HCT116 (cell line): ENCODE results near the gene BABAM2. TPM values are rescaled to one million over a fixed set of nuclear protein-coding genes. Genes with fewer than 3 reads are reported as not detected.

Experiments
- ATAC-seq: fragments of 200-7000 bp; cut with Tn5 transposase; 2 replicates; pipeline ENCODE4 v1.9.1; 2020; ENCODE audit warnings: mild to moderate bottlenecking, moderate library complexity
- BruUV-seq: library from RNA; stranded (reverse); fragments of 400-500 nt; replicated peaks from 2 replicates; lab custom pipeline; 2021; lab: Mats Ljungman, UMichigan
- CTCF ChIA-PET: fragments of 300-600 bp; sonication (Branson Sonifier 250); formaldehyde crosslinking; loops from one replicate; lab custom pipeline; 2021; ENCODE audit warnings: antibody characterized with exemption; lab: Charles Lee
- POLR2A ChIA-PET: fragments of 300-600, 350-600 bp; sonication (Branson Sonifier 250); formaldehyde crosslinking; loops from one replicate; lab custom pipeline; 2021; ENCODE audit warnings: antibody characterized with exemption; lab: Charles Lee
- RAD21 ChIA-PET, 2 experiments: fragments of 300-600 bp; sonication (Branson Sonifier 250); formaldehyde crosslinking; loops; one replicate each; lab custom pipeline; 2023; ENCODE audit warnings: low total read pairs in 2 of 2; ENCODE audit not compliant: uncharacterized antibody in 2 of 2, unreplicated experiment in 2 of 2, low non-redundant PET in 1 of 2; lab: Charles Lee
- DNase-seq: peaks from one replicate; pipeline ENCODE4 v3.0.0-alpha.2; 2010; ENCODE audit warnings: low read depth, low spot score
- H2AFZ ChIP-seq: fragments of 200-600 bp; shearing (Covaris generic), sonication (generic); 2 replicates; pipeline ENCODE4 v1.6.1; 2017; ENCODE audit warnings: low read depth, mixed run types, mixed read lengths, antibody characterized with exemption, low read length; ENCODE audit not compliant: poor library complexity, severe bottlenecking
- H3K27ac ChIP-seq: 2 replicates; pipeline ENCODE4 v1.5.1; 2012; ENCODE audit warnings: low read depth, low read length
- H3K27me3 ChIP-seq: fragments of 200-600 bp; sonication (generic); 2 replicates; pipeline ENCODE4 v1.6.1; 2016; ENCODE audit warnings: mixed run types, low read length, mixed read lengths; ENCODE audit not compliant: insufficient read depth
- H3K36me3 ChIP-seq, 2 experiments: fragments of 200-500 bp in 1 of 2; fragments of 200-600 bp in 1 of 2; sonication (Bioruptor generic) in 1 of 2; sonication (generic) in 1 of 2; 2 replicates each; pipeline versions ENCODE4 v1.5.1 to v1.6.1; 2014 to 2016; ENCODE audit warnings: low read length in 2 of 2, inconsistent platforms in 1 of 2, mixed read lengths in 1 of 2, mixed run types in 1 of 2; ENCODE audit not compliant: insufficient read depth in 2 of 2, control insufficient read depth in 1 of 2
- H3K4me1 ChIP-seq, 2 experiments: fragments of 200-600 bp in 1 of 2; sonication (generic) in 1 of 2; 2 replicates each; pipeline versions ENCODE4 v1.5.1 to v1.6.1; 2012 to 2017; ENCODE audit warnings: low read length in 2 of 2, inconsistent platforms in 1 of 2, mild to moderate bottlenecking in 1 of 2, mixed read lengths in 1 of 2, mixed run types in 1 of 2, moderate library complexity in 1 of 2; ENCODE audit not compliant: insufficient read depth in 2 of 2, control insufficient read depth in 1 of 2
- H3K4me2 ChIP-seq: fragments of 200-600 bp; sonication (generic); 2 replicates; pipeline ENCODE4 v1.6.1; 2017; ENCODE audit warnings: mixed run types, low read length, mixed read lengths
- H3K4me3 ChIP-seq, 2 experiments: fragments of 200-600 bp in 1 of 2; sonication (generic) in 1 of 2; replicated peaks in 1 of 2; 2 replicates each; pipeline ENCODE4 v1.5.1; 2011 to 2016; ENCODE audit warnings: low read length in 2 of 2, control low read depth in 1 of 2, low read depth in 1 of 2, mild to moderate bottlenecking in 1 of 2, mixed read lengths in 1 of 2, mixed run types in 1 of 2
- H3K79me2 ChIP-seq: fragments of 200-600 bp; sonication (generic); 2 replicates; pipeline ENCODE4 v1.6.1; 2017; ENCODE audit warnings: mild to moderate bottlenecking, mixed run types, low read length, moderate library complexity, mixed read lengths; ENCODE audit not compliant: insufficient read depth
- H3K9ac ChIP-seq: fragments of 200-600 bp; sonication (generic); 2 replicates; pipeline ENCODE4 v1.6.1; 2016; ENCODE audit warnings: low read length, mixed read lengths
- H3K9me2 ChIP-seq: fragments of 200-600 bp; sonication (generic), shearing (Covaris generic); 2 replicates; pipeline ENCODE4 v1.6.1; 2017; ENCODE audit warnings: mixed run types, mild to moderate bottlenecking, moderate library complexity; ENCODE audit not compliant: insufficient read depth
- H3K9me3 ChIP-seq, 2 experiments: fragments of 200-500 bp in 1 of 2; fragments of 200-600 bp in 1 of 2; sonication (Bioruptor generic) in 1 of 2; sonication (generic) in 1 of 2; 2 replicates each; pipeline ENCODE4 v1.6.1; 2014 to 2017; ENCODE audit warnings: low read length in 2 of 2, mixed read lengths in 2 of 2, inconsistent platforms in 1 of 2, low read depth in 1 of 2, mild to moderate bottlenecking in 1 of 2, mixed run types in 1 of 2, moderate library complexity in 1 of 2; ENCODE audit not compliant: control insufficient read depth in 1 of 2, insufficient read depth in 1 of 2
- H4K20me1 ChIP-seq: fragments of 200-600 bp; sonication (generic), shearing (Covaris generic); 2 replicates; pipeline ENCODE4 v1.6.1; 2017; ENCODE audit warnings: mixed run types, mild to moderate bottlenecking, moderate library complexity; ENCODE audit not compliant: insufficient read depth
- CBX3 ChIP-seq: IDR thresholded peaks from 2 replicates; pipeline ENCODE4 v1.6.1; 2012; ENCODE audit warnings: low read depth
- EGR1 ChIP-seq: IDR thresholded peaks from 2 replicates; pipeline ENCODE4 v1.6.1; 2012; ENCODE audit warnings: low read depth
- ELF1 ChIP-seq: IDR thresholded peaks from 2 replicates; pipeline ENCODE4 v1.6.1; 2012; ENCODE audit warnings: low read depth, borderline replicate concordance
- EZH2 ChIP-seq: fragments of 200-600 bp; sonication (generic); IDR thresholded peaks from 2 replicates; pipeline ENCODE4 v1.6.1; 2017; ENCODE audit warnings: antibody characterized with exemption, mixed run types
- EZH2phosphoT487 ChIP-seq: fragments of 200-600 bp; IDR thresholded peaks from 2 replicates; pipeline ENCODE4 v1.6.1; 2018; ENCODE audit warnings: antibody characterized with exemption, borderline replicate concordance
- JUND ChIP-seq: IDR thresholded peaks from 2 replicates; pipeline ENCODE4 v1.6.1; 2012
- POLR2A ChIP-seq: IDR thresholded peaks from 2 replicates; pipeline ENCODE4 v1.7.0; 2011; ENCODE audit warnings: borderline replicate concordance; ENCODE audit not compliant: insufficient read depth, insufficient read length; ENCODE audit errors: extremely low read depth
- POLR2AphosphoS5 ChIP-seq: IDR thresholded peaks from 2 replicates; pipeline ENCODE4 v1.6.1; 2011; ENCODE audit warnings: mild to moderate bottlenecking, low read depth, low read length, moderate library complexity
- SIN3A ChIP-seq: IDR thresholded peaks from 2 replicates; pipeline ENCODE4 v1.6.1; 2012; ENCODE audit warnings: low read depth
- SP1 ChIP-seq: IDR thresholded peaks from 2 replicates; pipeline ENCODE4 v1.6.1; 2012; ENCODE audit warnings: low read depth
- TCF7L2 ChIP-seq: IDR thresholded peaks from 2 replicates; pipeline ENCODE4 v1.7.0; 2011; ENCODE audit warnings: borderline replicate concordance, inconsistent platforms; ENCODE audit not compliant: insufficient read depth, insufficient read length; ENCODE audit errors: extremely low read depth
- YY1 ChIP-seq: IDR thresholded peaks from 2 replicates; pipeline ENCODE4 v1.6.1; 2011; ENCODE audit warnings: low read length, low read depth, moderate library complexity, mild to moderate bottlenecking; ENCODE audit not compliant: insufficient replicate concordance; ENCODE audit errors: extremely low read depth
- ZFX ChIP-seq: fragments of 450-650 bp; IDR thresholded peaks from 2 replicates; pipeline ENCODE4 v1.6.1; 2017
- ZNF274 ChIP-seq: fragments of 200-500 bp; sonication (Bioruptor generic); IDR thresholded peaks from 2 replicates; pipeline ENCODE4 v1.6.1; 2014; ENCODE audit warnings: mild to moderate bottlenecking, low read depth, low read length, inconsistent platforms
- intact Hi-C: fragments of 100-400 bp; cut with micrococcal nuclease; formaldehyde crosslinking; loops from 2 replicates; pipeline ENCODE4 v1.10.0; 2022
- total RNA-seq: library from RNA; stranded (reverse); gene quantifications from one replicate; pipeline ENCODE4 v1.2.1, GENCODE V29; 2021; ENCODE audit not compliant: unreplicated experiment
- TF ChIP-seq, protein P1 (sequence below): IDR thresholded peaks from 2 replicates; pipeline ENCODE4 v1.6.1; 2012
- TF ChIP-seq, protein P2 (sequence below): IDR thresholded peaks from 2 replicates; pipeline ENCODE4 v1.6.1; 2012; ENCODE audit warnings: low read depth
- TF ChIP-seq, protein P3 (sequence below): IDR thresholded peaks from 2 replicates; pipeline ENCODE4 v1.6.1; 2012

Gene BABAM2
- total RNA-seq, 1 experiment from 2014 or later: 23.8 TPM

DNA sequence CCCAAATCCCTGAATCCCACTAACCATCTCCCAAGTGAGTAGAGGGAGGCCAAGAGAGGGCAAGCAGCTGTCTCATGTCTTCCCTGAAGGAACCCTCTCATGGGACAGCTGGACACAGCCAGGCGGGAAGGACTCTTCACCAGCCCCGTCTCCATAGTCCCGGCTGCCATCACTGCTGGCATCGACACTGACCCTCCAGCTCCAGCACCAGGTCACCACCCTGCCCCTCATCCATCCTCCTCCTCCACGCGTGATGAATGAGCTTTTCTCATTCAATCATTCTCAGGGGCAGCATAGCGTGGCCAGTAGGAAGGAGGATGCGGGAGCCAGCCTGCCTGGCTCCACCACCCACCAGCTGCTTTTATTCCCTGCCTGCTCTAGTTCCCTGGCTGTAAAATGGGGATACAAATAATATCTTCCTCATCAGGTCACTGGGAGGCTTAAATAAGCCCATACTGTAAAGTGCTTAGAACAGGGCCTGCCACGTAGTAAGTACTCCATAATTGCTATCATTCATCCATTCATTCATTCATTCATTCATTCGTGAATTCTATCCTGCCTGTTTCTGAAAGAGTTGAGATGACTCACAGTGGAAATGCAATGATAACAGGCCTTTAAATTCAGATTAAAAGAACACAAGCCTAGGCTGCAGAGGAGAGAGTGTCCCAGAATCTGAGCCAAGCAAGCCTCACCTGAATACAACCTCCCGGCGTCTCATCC lies 471.6 kb downstream of the BABAM2 start:
- H3K4me1 ChIP-seq: peaks cover 7 to 45% of the 10 kb centered on the region in 2 experiments; a peak in 3 of 4 replicates
- H3K27ac ChIP-seq: no peak overlapping the region

DNA sequence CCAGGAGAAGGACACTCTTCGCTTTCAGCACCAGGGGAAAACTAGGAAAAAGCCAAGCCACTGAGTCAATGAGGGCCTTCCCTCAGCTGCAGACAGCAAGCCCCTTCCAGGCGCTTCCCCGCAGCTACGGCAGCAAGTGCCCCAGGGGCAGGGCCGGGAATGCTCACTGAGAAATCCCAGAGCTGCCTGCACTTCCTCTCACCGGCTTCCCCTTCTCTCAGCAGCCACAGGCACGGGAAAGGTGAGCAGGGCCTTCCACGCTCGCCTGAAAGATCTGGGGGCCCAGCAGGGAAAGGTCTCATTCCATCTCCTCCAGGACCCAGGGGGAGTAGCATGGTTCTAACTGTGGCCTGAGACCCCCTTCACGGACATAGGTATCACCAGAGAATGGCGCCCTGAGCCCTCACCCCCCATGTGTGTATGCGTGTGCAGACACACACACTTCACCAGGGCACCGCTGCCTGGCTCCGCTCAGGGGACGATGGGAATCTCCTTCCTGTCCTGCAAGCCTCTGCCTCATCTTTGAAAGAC lies 472.5 kb downstream of the BABAM2 start:
- CTCF ChIA-PET: no interaction called here
- TF ChIP-seq ZFX (no peak), POLR2AphosphoS5 (no peak), YY1 (no peak), POLR2A (no peak), CBX3 (no peak), TCF7L2 (no peak), ELF1 (no peak), EGR1 (no peak), JUND (no peak)
- TF ChIP-seq, protein P1, sequence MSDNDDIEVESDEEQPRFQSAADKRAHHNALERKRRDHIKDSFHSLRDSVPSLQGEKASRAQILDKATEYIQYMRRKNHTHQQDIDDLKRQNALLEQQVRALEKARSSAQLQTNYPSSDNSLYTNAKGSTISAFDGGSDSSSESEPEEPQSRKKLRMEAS: no peak
- TF ChIP-seq, protein P2, sequence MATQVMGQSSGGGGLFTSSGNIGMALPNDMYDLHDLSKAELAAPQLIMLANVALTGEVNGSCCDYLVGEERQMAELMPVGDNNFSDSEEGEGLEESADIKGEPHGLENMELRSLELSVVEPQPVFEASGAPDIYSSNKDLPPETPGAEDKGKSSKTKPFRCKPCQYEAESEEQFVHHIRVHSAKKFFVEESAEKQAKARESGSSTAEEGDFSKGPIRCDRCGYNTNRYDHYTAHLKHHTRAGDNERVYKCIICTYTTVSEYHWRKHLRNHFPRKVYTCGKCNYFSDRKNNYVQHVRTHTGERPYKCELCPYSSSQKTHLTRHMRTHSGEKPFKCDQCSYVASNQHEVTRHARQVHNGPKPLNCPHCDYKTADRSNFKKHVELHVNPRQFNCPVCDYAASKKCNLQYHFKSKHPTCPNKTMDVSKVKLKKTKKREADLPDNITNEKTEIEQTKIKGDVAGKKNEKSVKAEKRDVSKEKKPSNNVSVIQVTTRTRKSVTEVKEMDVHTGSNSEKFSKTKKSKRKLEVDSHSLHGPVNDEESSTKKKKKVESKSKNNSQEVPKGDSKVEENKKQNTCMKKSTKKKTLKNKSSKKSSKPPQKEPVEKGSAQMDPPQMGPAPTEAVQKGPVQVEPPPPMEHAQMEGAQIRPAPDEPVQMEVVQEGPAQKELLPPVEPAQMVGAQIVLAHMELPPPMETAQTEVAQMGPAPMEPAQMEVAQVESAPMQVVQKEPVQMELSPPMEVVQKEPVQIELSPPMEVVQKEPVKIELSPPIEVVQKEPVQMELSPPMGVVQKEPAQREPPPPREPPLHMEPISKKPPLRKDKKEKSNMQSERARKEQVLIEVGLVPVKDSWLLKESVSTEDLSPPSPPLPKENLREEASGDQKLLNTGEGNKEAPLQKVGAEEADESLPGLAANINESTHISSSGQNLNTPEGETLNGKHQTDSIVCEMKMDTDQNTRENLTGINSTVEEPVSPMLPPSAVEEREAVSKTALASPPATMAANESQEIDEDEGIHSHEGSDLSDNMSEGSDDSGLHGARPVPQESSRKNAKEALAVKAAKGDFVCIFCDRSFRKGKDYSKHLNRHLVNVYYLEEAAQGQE: no peak

More for the DNA sequence above, 471.6 kb downstream of the BABAM2 start:
- H3K9me2 ChIP-seq: no peaks in the 10 kb centered on the region
- H4K20me1 ChIP-seq: no peaks in the 10 kb centered on the region
- H3K27me3 ChIP-seq: no peaks in the 10 kb centered on the region
- H3K9me3 ChIP-seq: no peaks in the 10 kb centered on the region
- ATAC-seq: no peak
- no peaks in the 10 kb centered on the region for H3K36me3 ChIP-seq
- TF ChIP-seq, protein P1: no peak
- no peak for TF ChIP-seq EZH2
- no peak for TF ChIP-seq SP1
- no peak for TF ChIP-seq SIN3A
- TF ChIP-seq EZH2phosphoT487: no peak
- TF ChIP-seq TCF7L2: no peak
- TF ChIP-seq CBX3: no peak
- TF ChIP-seq EGR1: no peak
- no peak for TF ChIP-seq ZNF274
- TF ChIP-seq JUND: no peak
- TF ChIP-seq, protein P3, sequence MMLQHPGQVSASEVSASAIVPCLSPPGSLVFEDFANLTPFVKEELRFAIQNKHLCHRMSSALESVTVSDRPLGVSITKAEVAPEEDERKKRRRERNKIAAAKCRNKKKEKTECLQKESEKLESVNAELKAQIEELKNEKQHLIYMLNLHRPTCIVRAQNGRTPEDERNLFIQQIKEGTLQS: no peak
- BruUV-seq: no TSS peak
- no peaks in the 10 kb centered on the region for H3K79me2 ChIP-seq
- no peak overlapping the region for H3K4me2 ChIP-seq
- DNase-seq: no peak
- CTCF ChIA-PET: no interaction called here
- no peak overlapping the region for H3K9ac ChIP-seq
- RAD21 ChIA-PET: interaction anchor here in 1 of 2 experiments (0.6 kb wide), 1 partner anchor 36 kb away, joined by 3 read pairs; no protein-coding TSS in a partner anchor
- no peak overlapping the region for H3K4me3 ChIP-seq
- no peak overlapping the region for H2AFZ ChIP-seq
- intact Hi-C loops: no loop called here
- POLR2A ChIA-PET: no interaction called here

More for the DNA sequence above, 472.5 kb downstream of the BABAM2 start:
- no peaks in the 10 kb centered on the region for H3K36me3 ChIP-seq
- ChIA-PET POLR2A (no interaction called here), RAD21 (interaction anchor here in 1 of 2 experiments (0.6 kb wide), 1 partner anchor 37 kb away, joined by 3 read pairs; no protein-coding TSS in a partner anchor)
- H3K4me1 ChIP-seq: peaks cover 7 to 43% of the 10 kb centered on the region in 2 experiments; a peak in 3 of 4 replicates
- H3K9me3 ChIP-seq: no peaks in the 10 kb centered on the region
- DNase-seq (no peak), ATAC-seq (no peak)
- no TSS peak for BruUV-seq
- no peak overlapping the region for H3K4me3 ChIP-seq
- no peaks in the 10 kb centered on the region for H4K20me1 ChIP-seq
- no peaks in the 10 kb centered on the region for H3K9me2 ChIP-seq
- intact Hi-C loops: no loop called here
- H3K79me2 ChIP-seq: no peaks in the 10 kb centered on the region
- no peak overlapping the region for H2AFZ ChIP-seq
- H3K27me3 ChIP-seq: no peaks in the 10 kb centered on the region
- H3K27ac ChIP-seq: no peak overlapping the region
- no peak overlapping the region for H3K4me2 ChIP-seq
- H3K9ac ChIP-seq: no peak overlapping the region
